T47D (cell line): Measurements from ENCODE around the gene MIS12.

Experiments used
- DNase-seq, 2 experiments: peaks; one replicate each; pipeline versions ENCODE4 v3.0.0 to v3.0.0-alpha.2; 2011 to 2012; ENCODE audit warnings: low read depth in 1 of 2, low spot score in 1 of 2
- JUND ChIP-seq: IDR thresholded peaks from 2 replicates; pipeline ENCODE4 v1.6.1; 2012; ENCODE audit warnings: low read depth
- in situ Hi-C: cut with HindIII; loops from 2 replicates; pipeline ENCODE4 v1.10.0; 2016; ENCODE audit warnings: low sequenced_read_pairs, low pct_unique_long_range_greater_than_20kb

Gene MIS12

DNA sequence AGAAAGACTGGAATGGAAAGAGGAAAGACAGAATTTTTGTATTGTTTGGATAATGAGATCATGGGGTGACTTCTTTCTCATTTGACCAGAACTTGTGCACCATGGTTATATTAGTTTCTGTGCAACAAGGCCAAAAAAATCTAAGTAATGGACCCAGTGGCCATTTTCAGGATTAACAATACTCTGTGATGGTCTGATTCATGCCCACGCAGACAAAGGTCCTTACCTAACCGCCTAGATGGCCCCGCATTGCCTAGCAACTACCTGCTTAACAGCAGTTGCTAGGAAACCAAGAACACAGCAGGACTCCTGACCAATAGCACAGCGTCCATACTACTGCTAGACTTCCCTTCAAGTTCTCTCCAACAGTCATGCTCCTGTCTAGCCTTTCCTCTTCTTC is 22.4 kb downstream of the MIS12 start:
- peak in 1 of 2 experiments; percentile 27 for DNase-seq
- in situ Hi-C loops: no loop called here
- TF ChIP-seq JUND: no peak

DNA sequence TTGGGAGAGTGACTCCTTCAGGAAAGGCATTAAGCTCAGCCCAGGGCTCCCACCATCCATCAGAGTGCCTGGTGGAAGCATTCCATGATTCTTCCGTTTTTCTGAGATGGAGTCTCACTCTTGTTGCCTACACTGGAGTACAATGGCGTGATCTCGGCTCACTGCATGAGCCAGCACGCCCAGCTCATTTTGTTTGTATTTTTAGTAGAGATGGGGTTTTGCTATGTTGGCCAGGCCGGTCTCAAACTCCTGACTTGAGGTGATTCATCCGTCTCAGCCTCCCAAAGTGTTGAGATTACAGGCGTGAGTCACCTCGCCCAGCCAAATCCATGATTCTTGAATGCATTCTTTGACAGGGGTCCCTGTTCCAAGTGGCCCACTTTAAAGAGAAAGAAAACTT is 23.1 kb downstream of the MIS12 start:
- no peak for DNase-seq
- in situ Hi-C loops: no loop called here
- no peak for TF ChIP-seq JUND

DNA sequence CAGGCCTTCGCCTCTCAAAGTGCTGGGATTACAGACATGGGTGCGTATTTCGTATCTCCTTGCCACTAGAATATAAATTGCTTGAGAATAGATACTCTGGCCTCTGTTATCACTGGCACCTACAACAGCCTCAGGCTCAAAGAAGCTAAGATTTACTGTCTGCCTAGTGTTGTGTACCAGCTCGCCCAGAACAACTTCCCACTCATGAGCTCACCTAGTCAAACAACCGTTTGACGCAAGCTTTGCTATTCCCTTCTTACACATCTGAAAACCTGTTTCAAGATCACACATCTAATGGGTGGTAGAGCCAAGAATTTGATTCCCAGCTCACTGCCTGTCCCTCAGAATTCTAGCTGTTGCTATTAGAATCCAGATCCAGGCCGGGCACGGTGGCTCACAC is 24.4 kb downstream of the MIS12 start:
- no peak for TF ChIP-seq JUND
- in situ Hi-C loops: no loop called here

DNA sequence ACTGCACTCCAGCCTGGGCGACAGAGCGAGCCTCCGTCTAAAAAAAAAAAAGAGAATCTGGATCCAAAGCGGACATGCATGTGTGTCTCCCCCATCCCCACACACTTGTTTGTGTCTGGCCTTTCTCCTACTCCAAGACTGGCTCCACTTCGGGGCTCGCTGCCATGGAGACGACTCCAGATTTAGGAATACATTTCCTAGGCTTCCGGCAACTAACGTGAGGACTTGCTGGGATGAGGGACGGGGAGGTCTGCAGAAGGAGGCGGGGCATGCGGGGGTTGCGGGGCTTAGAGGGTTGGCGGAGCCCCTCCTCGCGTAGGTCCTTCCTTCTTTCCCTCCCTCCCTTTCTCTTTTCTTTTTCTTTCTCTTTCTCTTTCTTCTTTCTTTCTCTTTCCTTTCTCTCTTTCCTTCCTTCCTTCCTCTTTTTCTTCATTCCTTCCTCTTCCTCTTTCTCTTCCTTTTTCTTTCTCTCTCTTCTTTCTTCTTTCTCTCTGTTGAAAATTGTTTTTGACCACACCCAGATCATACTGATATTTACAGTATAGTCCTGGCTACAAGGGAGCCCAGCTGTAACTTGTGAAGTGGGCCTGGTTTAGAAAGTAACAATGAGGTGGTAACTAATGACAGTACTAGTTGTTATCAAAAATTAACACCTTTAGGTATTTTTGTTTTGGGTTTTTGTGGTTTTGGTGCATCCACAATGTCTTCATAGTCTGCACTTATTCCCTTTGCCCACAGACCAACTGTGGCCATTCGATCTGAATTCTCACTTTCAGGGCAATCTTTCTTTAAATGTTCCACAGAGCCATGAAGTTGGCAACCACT is 25.2 kb downstream of the MIS12 start:
- no peak for DNase-seq
- in situ Hi-C loops: no loop called here
- no peak for TF ChIP-seq JUND

More for the DNA sequence above, 24.4 kb downstream of the MIS12 start:
- peak in 1 of 2 experiments; percentile 37 for DNase-seq

DNA sequence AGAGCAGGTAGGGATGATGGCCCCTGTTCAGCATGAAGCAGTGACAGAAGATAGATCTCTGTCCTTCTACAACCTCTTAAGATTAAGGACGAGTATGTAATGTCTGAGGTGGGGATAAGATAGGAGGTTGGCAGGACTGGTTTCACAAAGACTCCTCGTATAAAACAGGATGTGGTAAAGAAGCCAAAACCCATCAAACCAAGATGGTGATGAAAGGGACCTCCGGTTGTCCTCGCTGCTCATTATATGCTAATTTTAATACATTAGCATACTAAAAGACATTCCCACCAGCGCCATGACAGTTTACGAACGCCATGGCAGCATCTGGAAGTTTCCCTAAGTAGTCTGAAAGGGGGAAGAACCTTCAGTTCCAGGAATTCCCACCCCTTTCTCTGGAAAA is 27.3 kb downstream of the MIS12 start:
- TF ChIP-seq JUND: no peak
- in situ Hi-C loops: no loop called here

DNA sequence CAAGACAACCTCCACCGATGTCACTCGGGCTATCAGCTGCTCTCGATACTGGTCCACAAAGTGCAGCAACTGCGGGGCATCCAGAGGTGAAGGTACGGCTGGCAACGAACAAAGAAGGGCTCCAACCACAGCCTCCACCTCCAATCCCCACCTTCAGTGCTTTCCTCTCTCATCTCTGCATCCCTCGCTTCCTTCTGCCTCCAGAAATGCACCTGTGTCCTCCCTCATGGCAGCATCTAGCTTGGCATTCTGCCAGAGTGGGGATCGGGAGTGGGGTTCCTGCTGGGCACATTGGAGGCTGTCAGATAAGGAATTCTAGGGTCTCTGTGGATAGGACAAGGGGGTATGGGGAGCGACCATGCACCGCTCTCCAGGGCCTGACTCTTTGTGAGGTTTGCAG is 28.6 kb downstream of the MIS12 start:
- DNase-seq: no peak
- in situ Hi-C loops: no loop called here
- no peak for TF ChIP-seq JUND

More for the DNA sequence above, 27.3 kb downstream of the MIS12 start:
- DNase-seq: no peak

DNA sequence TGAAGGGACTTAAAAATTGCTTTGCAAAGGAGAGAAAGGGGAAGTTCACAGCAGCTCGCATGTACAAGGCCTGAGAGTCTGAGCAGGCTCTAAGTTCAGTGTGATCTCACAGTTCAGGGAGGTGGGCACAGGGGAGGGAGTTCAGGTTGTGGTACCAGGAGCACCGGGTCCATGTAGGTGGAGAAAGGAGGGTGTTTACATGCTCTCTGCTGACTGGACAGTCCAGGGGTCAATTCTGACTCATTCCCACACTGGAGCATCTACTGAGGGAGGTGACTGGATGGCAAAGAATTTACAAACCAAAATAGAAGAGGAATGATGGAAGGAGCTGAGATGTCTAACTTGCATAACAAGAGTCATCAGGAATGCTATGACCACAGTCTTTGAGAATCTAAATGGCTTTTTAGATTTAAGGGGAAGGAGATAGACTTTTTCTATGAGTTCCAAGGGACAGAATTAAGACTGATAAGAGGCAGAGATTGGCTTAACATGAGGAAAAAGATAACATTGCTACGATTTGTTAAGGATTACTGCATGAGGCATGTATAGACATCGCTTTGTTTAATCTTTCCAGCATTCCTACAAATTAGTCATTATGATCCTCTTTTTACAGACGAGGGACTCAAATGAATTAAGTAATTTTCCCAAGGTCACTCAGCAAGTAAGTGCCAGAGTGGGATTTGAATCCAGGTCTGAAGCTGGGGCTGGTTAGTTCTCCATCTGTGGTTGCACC is 29.9 kb downstream of the MIS12 start:
- DNase-seq: no peak
- TF ChIP-seq JUND: no peak
- in situ Hi-C loops: no loop called here

DNA sequence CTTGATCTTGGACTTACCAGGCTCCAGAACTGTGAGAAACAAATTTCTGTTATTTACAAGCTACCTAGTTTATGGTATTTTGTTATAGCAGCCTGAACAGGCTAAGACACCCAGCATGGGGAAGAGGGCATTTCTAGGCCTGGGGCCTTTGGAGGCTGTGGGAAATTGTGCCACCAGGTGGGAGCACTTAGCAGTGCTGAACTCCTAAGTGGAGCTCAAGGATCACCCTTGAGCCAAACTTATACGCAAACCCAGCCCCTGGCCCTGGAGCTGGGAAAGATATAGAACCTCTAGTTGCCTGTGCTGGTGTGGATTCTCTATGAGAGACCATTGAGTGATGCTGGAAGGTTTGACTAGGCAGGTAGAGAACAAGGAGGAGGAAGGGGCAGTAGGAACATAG is 36.1 kb downstream of the MIS12 start:
- no peak for TF ChIP-seq JUND
- in situ Hi-C loops: no loop called here
- DNase-seq: no peak

DNA sequence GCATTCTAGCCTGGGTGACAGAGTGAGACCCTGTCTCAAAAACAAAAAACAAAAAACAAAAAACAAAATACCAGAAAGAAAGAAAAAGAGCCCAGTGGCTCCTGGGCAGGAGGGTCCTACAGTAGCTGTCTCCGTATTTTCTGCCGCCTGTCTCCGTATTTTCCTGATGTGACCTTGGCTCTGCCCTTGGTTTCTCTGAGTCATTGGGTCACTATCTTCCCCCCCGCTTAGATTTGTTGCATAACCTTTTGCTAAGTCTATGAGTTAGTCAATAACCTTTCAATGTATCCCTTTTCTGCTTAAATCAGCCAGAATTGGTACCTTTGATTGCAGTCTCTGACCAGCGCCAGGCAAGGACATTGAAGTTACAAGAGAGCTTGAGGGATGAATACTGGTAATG is 36.9 kb downstream of the MIS12 start:
- no peak for DNase-seq
- in situ Hi-C loops: no loop called here
- no peak for TF ChIP-seq JUND

DNA sequence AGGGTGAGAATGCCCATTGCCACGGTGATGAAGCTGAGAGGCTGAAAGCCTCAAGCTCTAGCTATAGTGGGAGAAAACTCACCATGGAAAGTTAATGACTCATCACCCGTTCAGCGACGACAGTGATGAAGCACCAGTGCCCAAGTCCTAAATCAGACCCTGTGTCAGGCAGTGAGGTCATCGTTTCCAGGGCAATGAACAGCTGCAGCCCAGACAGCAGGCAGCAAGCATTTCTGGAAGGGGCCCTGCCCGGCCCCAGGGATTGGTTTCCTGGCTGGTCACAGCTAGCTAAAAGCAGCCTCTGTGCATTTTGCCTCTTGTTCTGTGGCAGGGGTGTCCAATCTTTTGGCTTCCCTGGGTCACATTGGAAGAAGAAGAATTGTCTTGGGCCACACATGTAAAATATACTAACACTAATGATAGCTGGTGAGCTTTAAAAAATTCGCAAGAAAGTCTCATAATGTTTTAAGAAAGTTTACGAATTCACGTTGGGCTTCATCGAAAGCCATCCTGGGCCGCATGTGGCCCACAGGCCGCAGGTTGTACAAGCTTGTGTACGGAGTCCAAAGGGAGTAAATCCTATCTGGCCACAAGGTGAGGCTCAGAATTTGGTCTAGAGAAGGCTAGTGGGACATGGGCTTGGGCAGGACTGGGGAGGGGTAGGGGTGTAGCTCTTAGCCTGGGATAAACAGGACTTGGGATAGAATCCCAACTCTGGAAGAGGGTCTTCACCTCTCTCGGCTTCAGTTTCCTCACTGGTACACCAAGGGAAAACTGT is 40.6 kb downstream of the MIS12 start:
- in situ Hi-C loops: no loop called here
- no peak for TF ChIP-seq JUND
- DNase-seq: no peak

DNA sequence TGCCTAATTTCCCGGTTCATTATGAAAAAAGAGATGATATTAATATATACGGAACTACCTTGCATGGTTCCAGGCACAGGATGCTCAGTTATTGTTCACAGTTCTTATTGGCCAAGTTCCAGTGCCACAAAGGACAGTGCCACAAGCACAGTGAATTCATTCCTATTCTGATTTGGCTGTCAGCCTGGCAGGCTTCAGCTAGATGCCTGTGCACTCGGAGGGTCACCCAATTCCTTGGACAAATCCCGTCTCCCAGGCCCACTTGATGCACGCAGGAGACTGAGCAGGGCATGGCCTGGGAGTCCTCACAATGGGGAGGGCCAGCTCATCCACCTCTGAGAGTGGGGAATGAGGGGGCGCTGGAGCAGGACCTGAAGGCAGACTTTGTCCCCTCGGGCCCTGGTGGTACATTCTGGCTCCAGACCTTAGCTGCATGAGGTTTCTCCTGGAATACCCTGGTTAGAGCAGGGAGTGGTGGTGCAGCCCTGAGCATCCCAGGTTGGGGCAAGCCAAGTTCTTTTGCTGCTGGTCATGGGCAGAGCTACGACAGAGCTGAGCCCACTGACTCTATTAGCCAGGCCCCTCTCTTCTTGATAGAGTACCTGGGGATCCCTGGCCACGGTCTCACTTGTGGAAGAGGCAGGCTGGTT is 41.4 kb downstream of the MIS12 start:
- no peak for TF ChIP-seq JUND
- no peak for DNase-seq
- in situ Hi-C loops: no loop called here
